ENCODE measurements around the gene COL20A1. TPM values are rescaled to one million over a fixed set of nuclear protein-coding genes. Genes with fewer than 3 reads are reported as not detected.

COL20A1 gene
- total RNA-seq, 1 experiment from 2014 or later, result 2.3 TPM

- H3K27me3 ChIP-seq (ENCODE audit: insufficient read depth, low read length), result peaks cover 4% of the 10 kb centered on the region; the same call in 1 of the 2 replicates
- no peak overlapping the region for H4K8ac ChIP-seq (replicated peaks; ENCODE audit: insufficient read length, low read depth, low read length)
- no peaks in the 10 kb centered on the region for H4K20me1 ChIP-seq (ENCODE audit: control insufficient read depth, insufficient read depth, insufficient read length)
- H2BK120ac ChIP-seq (ENCODE audit: low read depth, low read length, poor library complexity, severe bottlenecking), result no peak overlapping the region
- peak overlapping the region; percentile 49 for H3K4me2 ChIP-seq (ENCODE audit: insufficient read depth, insufficient read length, low read length)
- H2BK5ac ChIP-seq (ENCODE audit: insufficient read length, low read length), result no peak overlapping the region
- H3K27ac ChIP-seq (ENCODE audit: insufficient read length, low read depth, low read length), result no peak overlapping the region
- H2BK15ac ChIP-seq (ENCODE audit: low read depth, low read length), result no peak overlapping the region
- no peak overlapping the region for H3K18ac ChIP-seq (ENCODE audit: insufficient read length, low read depth, low read length)
- DNase-seq, result no peak
- H3K23me2 ChIP-seq (ENCODE audit: insufficient read length, low read depth, low read length, poor library complexity, severe bottlenecking), result peaks cover 15% of the 10 kb centered on the region
- H3K4ac ChIP-seq (ENCODE audit: low read depth, low read length), result no peak overlapping the region
- peaks cover 0 to 4% (median 0%) of the 10 kb centered on the region in 3 experiments; a peak in 1 of 7 replicates for H3K36me3 Mint-ChIP-seq (ENCODE audit: insufficient read depth in 1 of 3, low read depth in 3 of 3)
- no peak overlapping the region for H2BK12ac ChIP-seq (ENCODE audit: insufficient read length, low read depth, low read length)
- H3K14ac ChIP-seq (ENCODE audit: insufficient read depth, low read length), result no peak overlapping the region
- H3K9me3 ChIP-seq (ENCODE audit: control insufficient read depth, low read depth, low read length), result no peaks in the 10 kb centered on the region
- H3K56ac ChIP-seq (ENCODE audit: insufficient read length, low read depth, low read length), result no peak overlapping the region
- H3K79me1 ChIP-seq (ENCODE audit: insufficient read depth, low read depth, low read length, poor library complexity, severe bottlenecking), result no peaks in the 10 kb centered on the region
- no peak overlapping the region for H2AK5ac ChIP-seq (ENCODE audit: insufficient read length, low read length)
- H4K5ac ChIP-seq (ENCODE audit: insufficient read length, low read depth, low read length), result no peak overlapping the region
- H4K91ac ChIP-seq (ENCODE audit: insufficient read length, low read depth, low read length), result no peak overlapping the region
- peak overlapping the region; percentile 60 to 73 for H3K4me3 Mint-ChIP-seq
- no peak overlapping the region; a peak in 1 of 7 replicates for H3K27ac Mint-ChIP-seq
- no peak overlapping the region for H3K23ac ChIP-seq (ENCODE audit: insufficient read length, low read depth, low read length)
- H2AFZ ChIP-seq (ENCODE audit: low read length), result no peak overlapping the region
- peaks cover 2 to 5% of the 10 kb centered on the region in 2 experiments; a peak in 3 of 5 replicates for H3K9me3 Mint-ChIP-seq
- peaks cover 37 to 39% of the 10 kb centered on the region in 2 experiments for H3K4me1 Mint-ChIP-seq
- H2BK20ac ChIP-seq (ENCODE audit: low read depth, low read length, poor library complexity, severe bottlenecking), result no peak overlapping the region
- no peaks in the 10 kb centered on the region for H3K79me2 ChIP-seq (ENCODE audit: insufficient read depth, low read length)
- WGBS (ENCODE audit: extremely low coverage, insufficient read length, low lambda C conversion rate), result no CpG with 5 or more reads among the region's 16 CpGs
- peaks cover 58% of the 10 kb centered on the region for H3K27me3 Mint-ChIP-seq (ENCODE audit: low read depth)
- TF ChIP-seq, protein P1, sequence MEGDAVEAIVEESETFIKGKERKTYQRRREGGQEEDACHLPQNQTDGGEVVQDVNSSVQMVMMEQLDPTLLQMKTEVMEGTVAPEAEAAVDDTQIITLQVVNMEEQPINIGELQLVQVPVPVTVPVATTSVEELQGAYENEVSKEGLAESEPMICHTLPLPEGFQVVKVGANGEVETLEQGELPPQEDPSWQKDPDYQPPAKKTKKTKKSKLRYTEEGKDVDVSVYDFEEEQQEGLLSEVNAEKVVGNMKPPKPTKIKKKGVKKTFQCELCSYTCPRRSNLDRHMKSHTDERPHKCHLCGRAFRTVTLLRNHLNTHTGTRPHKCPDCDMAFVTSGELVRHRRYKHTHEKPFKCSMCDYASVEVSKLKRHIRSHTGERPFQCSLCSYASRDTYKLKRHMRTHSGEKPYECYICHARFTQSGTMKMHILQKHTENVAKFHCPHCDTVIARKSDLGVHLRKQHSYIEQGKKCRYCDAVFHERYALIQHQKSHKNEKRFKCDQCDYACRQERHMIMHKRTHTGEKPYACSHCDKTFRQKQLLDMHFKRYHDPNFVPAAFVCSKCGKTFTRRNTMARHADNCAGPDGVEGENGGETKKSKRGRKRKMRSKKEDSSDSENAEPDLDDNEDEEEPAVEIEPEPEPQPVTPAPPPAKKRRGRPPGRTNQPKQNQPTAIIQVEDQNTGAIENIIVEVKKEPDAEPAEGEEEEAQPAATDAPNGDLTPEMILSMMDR (conservative IDR thresholded peaks at IDR 0.05), result no peak
- no peak overlapping the region for H3T11ph ChIP-seq (ENCODE audit: low read length)
- no peak overlapping the region for H3K9ac ChIP-seq (ENCODE audit: extremely low read depth, insufficient read length, low read length)
- H3K4me1 ChIP-seq (ENCODE audit: insufficient read depth, low read length), result no peaks in the 10 kb centered on the region
Measured at GRCh38 chr20:63253065-63253437, 39.9 kb upstream of the COL20A1 start.

Data from H9 (cell line).